Fibroblast of the conjunctiva (primary cell): ENCODE data around the gene DOCK2.

Source experiments
- DNase-seq: peaks from one replicate; pipeline ENCODE4 v3.0.0-alpha.2; 2010; ENCODE audit warnings: low read depth

DOCK2 gene

DNA sequence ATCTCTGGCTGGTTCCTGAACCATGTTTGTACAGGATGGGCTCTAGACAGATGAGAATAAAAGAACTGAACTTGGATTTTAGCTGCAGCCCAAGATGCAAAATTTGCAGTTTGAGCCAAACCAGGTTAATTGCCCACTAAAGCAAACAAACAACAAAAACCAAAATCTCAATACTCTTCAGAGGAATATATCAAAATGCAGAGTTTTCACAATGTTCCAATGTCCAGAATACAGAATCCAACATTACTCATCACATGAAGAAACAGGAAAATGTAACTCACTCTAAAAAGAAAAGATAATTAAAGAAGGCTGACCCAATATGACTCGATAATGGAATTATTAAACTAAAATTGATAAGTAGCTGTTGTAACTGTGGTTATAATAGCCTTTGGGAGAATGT is 489.0 kb downstream of the DOCK2 start:
- no peak for DNase-seq

DNA sequence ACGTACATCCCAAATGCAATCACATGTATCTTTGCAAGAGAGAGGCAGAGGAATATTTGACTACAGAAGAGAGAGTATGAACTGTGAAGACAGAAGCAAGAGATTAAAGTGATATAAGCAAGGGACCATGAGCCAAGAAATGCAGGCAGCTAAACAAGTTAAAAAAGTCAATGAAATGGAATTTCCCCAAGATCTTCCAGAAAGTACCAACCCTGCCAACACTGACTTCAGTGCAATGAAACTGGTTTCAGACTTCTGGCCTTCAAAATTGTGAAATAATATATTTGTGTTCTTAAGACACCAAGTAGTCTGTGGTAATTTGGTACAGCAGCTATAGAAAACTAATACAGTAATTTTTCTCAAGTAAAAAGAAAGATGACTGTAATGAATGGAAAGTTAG is 489.6 kb downstream of the DOCK2 start:
- DNase-seq = no peak

DNA sequence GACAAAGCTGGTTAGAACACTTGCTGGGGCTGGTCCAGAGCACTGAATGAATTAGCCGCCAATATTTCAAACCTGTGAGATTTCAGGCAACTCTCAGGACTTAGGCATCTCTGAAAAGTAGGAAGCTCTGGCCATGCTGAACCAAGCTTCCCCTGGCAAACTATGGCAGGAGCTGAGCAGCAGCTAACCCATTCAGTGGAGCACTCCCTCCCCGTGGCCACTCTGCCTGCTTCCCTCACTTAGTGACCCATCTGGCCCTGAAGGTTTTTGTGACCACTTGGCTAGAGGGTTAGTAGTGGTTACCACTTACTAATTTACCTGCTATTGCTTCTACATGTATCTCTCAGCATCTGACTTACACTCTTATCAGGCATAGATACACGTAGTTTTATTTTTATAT is 494.2 kb downstream of the DOCK2 start:
- no peak for DNase-seq

DNA sequence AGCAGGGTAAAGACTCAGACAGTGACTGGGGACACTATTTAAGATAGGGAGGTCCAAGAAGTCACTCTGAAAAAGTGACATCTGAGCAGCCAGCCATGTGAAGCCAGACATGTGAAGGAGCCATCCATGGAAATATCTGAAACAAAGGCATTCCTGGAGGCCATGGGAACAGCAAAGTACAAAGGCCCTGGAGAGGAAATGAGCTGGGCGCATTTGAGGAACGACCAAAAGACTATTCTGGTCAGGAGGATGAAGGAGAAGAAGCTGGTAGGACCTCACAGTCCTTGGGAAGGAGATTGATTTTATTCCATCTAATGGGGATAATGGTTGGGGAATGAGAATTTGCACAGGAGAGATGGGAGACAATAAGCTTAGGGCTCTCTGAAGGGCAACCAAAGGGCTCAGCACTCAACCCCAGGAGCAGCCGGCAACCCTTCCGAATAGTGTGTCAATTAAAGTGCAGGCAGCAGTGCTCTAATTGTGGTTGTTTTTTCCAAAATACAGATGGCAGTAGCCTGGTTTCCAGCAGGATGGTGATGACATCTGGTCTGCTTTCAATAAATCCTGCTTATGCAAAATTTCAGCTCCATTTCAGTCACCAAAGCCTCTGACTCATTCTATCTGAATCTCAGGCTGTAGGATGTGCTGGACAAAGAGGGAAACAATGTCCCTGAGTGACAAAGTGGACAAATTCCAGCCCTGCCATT is 495.3 kb downstream of the DOCK2 start:
- DNase-seq = peak; percentile 73
